Aorta (tissue), 5 donors: Measurements from ENCODE around the gene ZYG11A. TPM values are rescaled to one million over a fixed set of nuclear protein-coding genes. Genes with fewer than 3 reads are reported as not detected.
"Not testable (repeated sequence)": the region's sequence is repeated elsewhere in the genome, so short reads cannot be mapped to it uniquely, and the experiment has no call there.

ENCODE experiments used
- ATAC-seq: fragments of 200-7000 bp; cut with Tn5 transposase; one replicate; pipeline ENCODE4 v1.9.1; 2022; ENCODE audit warnings: moderate library complexity; ENCODE audit not compliant: low FRiP score
- DNase-seq, 2 donors: peaks; one replicate each; pipeline ENCODE4 v3.0.0-alpha.2; 2020
- H3K27ac ChIP-seq, 2 donors: one replicate each; pipeline ENCODE4 v1.5.1; 2013; ENCODE audit warnings: low read length in 2 of 2, mild to moderate bottlenecking in 2 of 2, moderate library complexity in 2 of 2, control low read depth in 1 of 2, inconsistent platforms in 1 of 2, low read depth in 1 of 2
- H3K27me3 ChIP-seq, 2 donors: one replicate each; pipeline ENCODE4 v1.6.1; 2013; ENCODE audit warnings: control low read depth in 1 of 2, low read length in 1 of 2, mild to moderate bottlenecking in 1 of 2, moderate library complexity in 1 of 2; ENCODE audit not compliant: insufficient read depth in 2 of 2, control insufficient read depth in 1 of 2
- H3K36me3 ChIP-seq, 2 donors: one replicate each; pipeline ENCODE4 v1.6.1; 2013; ENCODE audit warnings: control low read depth in 1 of 2, low read length in 1 of 2, mild to moderate bottlenecking in 1 of 2; ENCODE audit not compliant: insufficient read depth in 2 of 2, control insufficient read depth in 1 of 2
- H3K4me1 ChIP-seq, 2 donors: one replicate each; pipeline ENCODE4 v1.6.1; 2013; ENCODE audit warnings: low read length in 2 of 2, control low read depth in 1 of 2, mild to moderate bottlenecking in 1 of 2, moderate library complexity in 1 of 2; ENCODE audit not compliant: insufficient read depth in 2 of 2, control insufficient read depth in 1 of 2
- H3K4me3 ChIP-seq, 2 donors: one replicate each; pipeline ENCODE4 v1.5.1; 2013; ENCODE audit warnings: low read length in 2 of 2, control low read depth in 1 of 2, mild to moderate bottlenecking in 1 of 2
- H3K9me3 ChIP-seq: one replicate; pipeline ENCODE4 v1.6.1; 2013; ENCODE audit warnings: mild to moderate bottlenecking, low read length; ENCODE audit not compliant: control insufficient read depth
- WGBS, 2 donors: extraction: QIAGEN DNeasy Blood & Tissue Kit; methylation state at CpG; one replicate each; pipeline ENCODE4 v1.1.7; 2013; 5-methylcytosine and 5-hydroxymethylcytosine counted together
- intact Hi-C, 2 donors: fragments of 100-400 bp; cut with DNase I; formaldehyde crosslinking; loops; one replicate each; pipeline versions ENCODE4 v1.14.2 to v1.15.0; 2022
- polyA plus RNA-seq, 2 donors: library from polyadenylated mRNA; stranded (reverse); fragments of 200-250 nt; gene quantifications; one replicate each; pipeline ENCODE4 v1.2.3, GENCODE V29; 2013
- total RNA-seq, 2 donors: library from RNA; stranded (reverse); fragmentation: NEBNext Ultra II Directional; extraction: Animal tissue kit (Norgen Biotek cat#: 25700); gene quantifications; one replicate each; pipeline ENCODE4 v1.2.1, GENCODE V29; 2021
- donor health status: healthy with polysubstance abuse.
- donor health status: Bipolar disorder and iron deficiency.
- donor health status: DM: no; HTN: no; CAD: no.
- donor health status: DM: no; HTN: no; CAD: no.
- donor health status: DM: yes; HTN: yes; CAD: no.

ZYG11A gene
- total and polyA plus RNA-seq, 4 donors: 0.13 to 0.18 (median 0.13) TPM; not detected in 1

DNA sequence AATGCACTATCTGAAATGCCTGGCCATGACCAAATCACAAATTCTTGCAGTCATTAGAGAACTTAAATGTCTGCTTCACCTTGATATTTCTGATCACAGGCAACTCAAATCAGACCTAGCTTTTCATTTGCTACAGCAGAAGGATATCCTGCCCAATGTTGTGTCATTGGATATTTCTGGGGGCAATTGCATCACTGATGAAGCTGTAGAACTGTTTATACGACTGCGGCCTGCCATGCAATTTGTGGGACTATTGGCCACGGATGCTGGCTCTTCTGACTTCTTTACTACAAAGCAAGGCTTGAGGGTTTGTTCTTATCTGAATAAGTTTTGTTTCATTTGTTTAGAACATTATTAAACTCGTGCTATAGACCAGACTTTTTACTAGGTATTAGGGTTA, 14.9 kb downstream of the ZYG11A start:
- no peaks in the 10 kb centered on the region for H3K27me3 ChIP-seq
- 78% methylated on average over 4 of the region's 4 CpGs for WGBS, 2 donors
- H3K9me3 ChIP-seq: no peaks in the 10 kb centered on the region
- intact Hi-C loops: no loop called here
- no peaks in the 10 kb centered on the region for H3K36me3 ChIP-seq
- no peak overlapping the region for H3K4me3 ChIP-seq
- no peak for ATAC-seq
- H3K4me1 ChIP-seq: no peaks in the 10 kb centered on the region
- no peak for DNase-seq
- H3K27ac ChIP-seq: no peak overlapping the region

DNA sequence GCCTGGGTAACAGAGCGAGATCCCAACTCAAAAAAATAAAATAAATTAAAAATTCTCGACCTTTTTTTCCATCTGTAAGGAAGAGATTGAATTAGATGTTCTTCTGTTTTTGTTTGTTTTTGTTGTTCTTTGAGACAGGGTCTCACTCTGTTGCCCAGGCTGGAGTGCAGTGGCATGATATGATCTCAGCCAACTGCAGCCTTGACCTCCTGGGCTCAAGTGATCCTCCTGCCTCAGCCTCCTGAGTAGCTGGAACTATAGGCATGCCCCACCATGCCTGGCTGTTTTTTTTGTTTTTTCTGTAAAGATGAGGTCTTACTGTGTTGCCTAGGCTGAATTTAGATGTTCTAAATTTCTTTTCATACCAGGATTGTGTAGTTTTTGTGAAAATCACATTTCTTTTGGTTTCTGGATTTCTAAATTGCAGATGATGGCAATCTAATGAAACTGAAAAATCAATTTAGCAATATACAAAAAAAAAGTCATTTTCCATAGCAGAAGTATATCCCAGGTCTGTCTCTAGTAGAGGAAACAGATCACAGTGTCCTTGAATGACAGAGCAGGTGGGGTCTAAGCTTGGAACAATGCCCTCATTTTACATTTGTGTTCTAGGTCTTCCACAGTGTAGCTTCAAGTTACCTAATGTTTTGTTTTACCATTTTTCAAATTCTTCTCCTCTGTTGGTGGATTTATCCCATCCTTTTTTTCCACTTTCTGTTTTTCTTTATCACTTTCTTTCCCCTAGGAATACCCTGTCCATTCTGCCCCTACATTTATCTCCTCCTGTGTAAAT, 20.3 kb downstream of the ZYG11A start:
- H3K27me3 ChIP-seq: no peaks in the 10 kb centered on the region
- DNase-seq (no peak), ATAC-seq (no peak)
- intact Hi-C loops: no loop called here
- 47 to 72% methylated on average over 2 of the region's 2 CpGs for WGBS, 2 donors
- H3K4me3 ChIP-seq: no peak overlapping the region
- H3K4me1 ChIP-seq: no peaks in the 10 kb centered on the region
- H3K9me3 ChIP-seq: no peaks in the 10 kb centered on the region
- H3K36me3 ChIP-seq: no peaks in the 10 kb centered on the region
- H3K27ac ChIP-seq: no peak overlapping the region

DNA sequence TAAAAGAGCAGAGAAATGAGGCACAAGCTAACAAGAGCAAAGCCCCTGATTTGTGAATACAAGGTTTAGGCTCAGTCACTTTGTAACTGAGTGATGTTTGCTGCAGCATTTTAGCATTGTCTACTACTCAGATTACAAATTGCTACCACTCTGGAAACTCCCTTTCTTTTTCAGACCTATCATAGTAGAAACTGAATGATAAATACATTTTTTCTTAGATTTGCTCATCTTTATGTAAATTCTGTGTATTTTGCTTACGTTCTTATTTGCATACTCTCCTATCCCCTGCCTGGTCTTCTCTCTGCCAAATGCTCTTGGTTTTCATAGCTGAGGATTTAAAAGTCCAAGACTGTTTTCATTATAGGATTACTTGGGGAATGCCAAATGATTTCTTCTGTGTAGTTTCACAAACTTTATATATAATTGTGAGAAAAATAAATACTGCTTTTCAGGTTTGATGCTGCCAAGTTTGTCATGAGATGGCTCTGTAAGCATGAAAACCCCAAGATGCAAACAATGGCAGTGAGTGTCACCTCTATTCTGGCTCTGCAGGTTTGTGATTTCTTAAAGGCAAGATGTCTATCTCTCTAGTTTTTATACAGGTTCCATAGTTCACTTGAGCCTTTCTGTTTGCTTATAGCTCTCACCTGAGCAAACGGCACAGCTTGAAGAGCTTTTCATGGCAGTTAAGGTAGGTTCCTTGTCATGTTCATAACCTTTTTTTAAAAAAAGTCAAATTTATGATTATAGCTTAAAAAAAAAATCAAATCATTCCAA, 24.7 kb downstream of the ZYG11A start:
- Histone ChIP-seq H3K9me3 (no peaks in the 10 kb centered on the region), H3K36me3 (no peaks in the 10 kb centered on the region), H3K27ac (no peak overlapping the region), H3K4me1 (no peaks in the 10 kb centered on the region), H3K4me3 (no peak overlapping the region), H3K27me3 (no peaks in the 10 kb centered on the region)
- WGBS, 2 donors: 80 to 84% methylated on average over 2 of the region's 2 CpGs
- no peak for DNase-seq
- intact Hi-C loops: no loop called here
- ATAC-seq: no peak

DNA sequence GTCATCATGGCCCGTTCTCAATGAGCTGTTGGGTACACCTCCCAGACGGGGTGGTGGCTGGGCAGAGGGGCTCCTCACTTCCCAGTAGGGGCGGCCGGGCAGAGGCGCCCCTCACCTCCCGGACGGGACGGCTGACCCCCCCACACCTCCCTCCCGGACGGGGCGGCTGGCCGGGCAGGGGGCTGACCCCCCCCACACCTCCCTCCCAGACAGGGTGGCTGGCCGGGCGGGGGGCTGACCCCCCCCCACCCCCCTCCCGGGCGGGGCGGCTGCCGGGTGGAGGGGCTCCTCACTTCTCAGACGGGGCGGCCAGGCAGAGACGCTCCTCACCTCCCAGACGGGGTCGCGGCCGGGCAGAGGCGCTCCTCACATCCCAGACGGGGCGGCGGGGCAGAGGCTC, 27.2 kb downstream of the ZYG11A start:
- H3K4me1 ChIP-seq, H3K27ac ChIP-seq, ATAC-seq, H3K36me3 ChIP-seq, H3K9me3 ChIP-seq, intact Hi-C loops, H3K27me3 ChIP-seq, H3K4me3 ChIP-seq, DNase-seq: not testable (repeated sequence)
- 94 to 96% methylated on average over 13 to 27 of the region's 29 CpGs for WGBS, 2 donors

DNA sequence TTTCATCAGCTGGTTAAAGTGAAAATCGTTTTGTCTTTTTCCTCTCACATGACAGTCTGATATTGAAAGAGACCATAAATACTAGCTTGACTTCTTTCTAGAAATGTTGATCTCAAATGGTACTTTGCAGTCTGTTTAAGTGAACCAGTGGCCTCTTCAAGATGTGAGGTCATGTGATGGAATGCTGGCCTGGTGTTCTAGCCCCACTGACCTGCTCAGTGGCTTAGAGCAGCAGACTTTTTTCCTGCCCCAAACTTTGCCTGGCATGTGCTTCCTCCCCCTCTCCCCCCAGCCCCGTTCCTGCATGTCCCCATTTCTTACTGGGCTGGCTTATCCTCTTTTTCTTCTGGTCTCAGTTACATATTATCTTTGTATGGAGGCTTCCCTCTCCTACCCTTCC, 34.3 kb downstream of the ZYG11A start:
- WGBS, 2 donors: 59 to 60% methylated on average over 2 of the region's 2 CpGs
- ATAC-seq: no peak
- no peaks in the 10 kb centered on the region for H3K27me3 ChIP-seq
- no peaks in the 10 kb centered on the region for H3K9me3 ChIP-seq
- no peak overlapping the region for H3K27ac ChIP-seq
- H3K36me3 ChIP-seq: no peaks in the 10 kb centered on the region
- no peak overlapping the region for H3K4me3 ChIP-seq
- DNase-seq: no peak
- H3K4me1 ChIP-seq: no peaks in the 10 kb centered on the region
- intact Hi-C loops: no loop called here

DNA sequence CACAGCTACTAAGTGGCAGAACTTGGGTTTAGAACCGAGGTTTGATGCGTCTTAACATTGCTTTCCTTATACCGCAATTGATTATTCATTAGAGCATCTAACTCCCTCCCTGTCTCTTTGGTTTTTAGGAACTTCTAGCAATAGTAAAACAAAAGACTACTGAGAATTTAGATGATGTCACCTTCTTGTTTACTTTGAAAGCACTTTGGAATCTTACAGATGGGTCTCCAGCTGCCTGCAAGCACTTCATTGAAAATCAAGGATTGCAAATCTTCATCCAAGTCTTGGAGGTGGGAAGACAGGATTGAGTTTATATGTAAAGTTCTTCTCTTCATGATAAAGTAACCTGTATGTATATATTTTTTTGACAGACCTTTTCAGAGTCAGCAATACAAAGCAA, 35.0 kb downstream of the ZYG11A start:
- no peak for ATAC-seq
- Histone ChIP-seq H3K27me3 (no peaks in the 10 kb centered on the region), H3K9me3 (peaks cover 1% of the 10 kb centered on the region), H3K4me1 (no peaks in the 10 kb centered on the region), H3K4me3 (no peak overlapping the region), H3K36me3 (no peaks in the 10 kb centered on the region), H3K27ac (no peak overlapping the region)
- DNase-seq: no peak
- 95% methylated on average over 3 of the region's 3 CpGs for WGBS, 2 donors
- intact Hi-C loops: no loop called here

DNA sequence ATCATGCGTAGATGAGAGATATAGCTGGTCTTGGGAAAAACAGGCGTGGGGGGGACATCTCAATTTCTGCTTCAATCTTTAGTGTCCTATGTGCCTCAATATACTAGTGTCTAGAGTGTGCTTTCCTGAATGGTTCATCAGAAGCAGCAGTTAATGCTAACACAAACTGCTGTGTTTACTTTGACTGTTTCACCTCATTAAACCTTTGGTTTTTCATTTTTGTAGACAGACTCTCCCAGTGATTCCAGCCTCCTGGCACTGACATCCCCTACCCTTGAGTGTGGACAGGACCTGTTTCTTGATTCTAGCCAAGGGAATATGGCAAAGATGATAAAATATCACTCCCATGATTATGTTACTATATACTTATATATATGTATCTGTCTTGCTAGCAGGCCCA, 37.6 kb downstream of the ZYG11A start:
- H3K27me3 ChIP-seq: no peaks in the 10 kb centered on the region
- 92 to 100% methylated on average over 2 of the region's 2 CpGs for WGBS, 2 donors
- intact Hi-C loops: no loop called here
- no peak overlapping the region for H3K27ac ChIP-seq
- ATAC-seq (no peak), DNase-seq (no peak)
- no peaks in the 10 kb centered on the region for H3K36me3 ChIP-seq
- H3K4me3 ChIP-seq: no peak overlapping the region
- no peaks in the 10 kb centered on the region for H3K4me1 ChIP-seq
- peaks cover 1% of the 10 kb centered on the region for H3K9me3 ChIP-seq

DNA sequence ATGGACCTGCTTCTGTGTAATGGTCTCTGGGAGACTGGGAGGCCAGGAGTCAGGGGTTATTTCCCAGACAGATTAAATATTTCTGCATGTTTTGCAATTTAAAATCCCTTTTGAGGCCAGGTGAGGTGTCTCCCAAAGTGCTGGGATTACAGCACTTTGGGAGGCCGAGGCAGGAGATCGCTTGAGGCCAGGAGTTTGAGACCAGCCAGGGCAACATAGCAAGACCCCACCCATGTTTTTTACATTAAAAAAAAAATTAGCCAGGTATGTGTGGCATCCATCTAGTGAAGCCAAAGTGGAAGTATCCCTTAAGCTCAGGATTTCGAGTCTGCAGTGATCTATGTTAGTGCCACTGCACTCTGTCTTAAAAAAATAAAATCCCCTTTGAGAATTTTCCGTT, 44.9 kb downstream of the ZYG11A start:
- WGBS, 2 donors: 81 to 82% methylated on average over 4 of the region's 4 CpGs
- Histone ChIP-seq H3K27ac (no peak overlapping the region), H3K4me3 (no peak overlapping the region), H3K9me3 (no peaks in the 10 kb centered on the region), H3K36me3 (no peaks in the 10 kb centered on the region), H3K4me1 (no peaks in the 10 kb centered on the region), H3K27me3 (no peaks in the 10 kb centered on the region)
- intact Hi-C loops: no loop called here
- ATAC-seq (no peak), DNase-seq (no peak)
